WTC11 (cell line): Measurements from ENCODE around the gene NEUROG1. TPM values are rescaled to one million over a fixed set of nuclear protein-coding genes. Genes with fewer than 3 reads are reported as not detected.

Source experiments
- ATAC-seq: fragments of 200-7000 bp; cut with Tn5 transposase; 2 replicates; pipeline ENCODE4 v1.10.0; 2021; ENCODE audit warnings: mild to moderate bottlenecking, moderate library complexity
- CTCF ChIA-PET: fragments of 300-600 bp; sonication (Branson Sonifier 250); formaldehyde crosslinking; loops from one replicate; lab custom pipeline; 2021; ENCODE audit warnings: antibody characterized with exemption; lab: Charles Lee
- POLR2A ChIA-PET: fragments of 350-600 bp; sonication (Branson Sonifier 250); formaldehyde crosslinking; loops from one replicate; lab custom pipeline; 2021; ENCODE audit warnings: antibody characterized with exemption; lab: Charles Lee
- DNase-seq: peaks from one replicate; pipeline ENCODE4 v3.0.0; 2021; ENCODE audit warnings: low spot score
- H3K27ac Mint-ChIP-seq: 2 replicates; pipeline ENCODE4 v1.8.0; 2021; ENCODE audit warnings: mixed read lengths
- H3K27me3 Mint-ChIP-seq: 2 replicates; pipeline ENCODE4 v1.8.0; 2021; ENCODE audit warnings: low read depth, mild to moderate bottlenecking, moderate library complexity, mixed read lengths
- H3K36me3 Mint-ChIP-seq: 2 replicates; pipeline ENCODE4 v1.8.0; 2021; ENCODE audit warnings: mixed read lengths
- H3K4me1 Mint-ChIP-seq: 2 replicates; pipeline ENCODE4 v1.8.0; 2022; ENCODE audit warnings: mixed read lengths
- H3K4me3 Mint-ChIP-seq: 2 replicates; pipeline ENCODE4 v1.8.0; 2021; ENCODE audit warnings: mild to moderate bottlenecking, moderate library complexity, mixed read lengths
- H3K9me3 Mint-ChIP-seq: 2 replicates; pipeline ENCODE4 v1.8.0; 2021; ENCODE audit warnings: mixed read lengths
- CBFB ChIP-seq: sonication (generic); formaldehyde crosslinking; IDR thresholded peaks from 2 replicates; pipeline ENCODE4 v1.8.1; 2022; ENCODE audit warnings: mild to moderate bottlenecking, low read depth, missing genetic modification reagents
- ELF4 ChIP-seq: sonication (generic); formaldehyde crosslinking; IDR thresholded peaks from 2 replicates; pipeline ENCODE4 v1.8.1; 2022; ENCODE audit warnings: low read depth, mild to moderate bottlenecking, moderate library complexity, missing genetic modification reagents
- NFE2L1 ChIP-seq: sonication (generic); formaldehyde crosslinking; IDR thresholded peaks from 2 replicates; pipeline ENCODE4 v1.8.1; 2023; ENCODE audit warnings: missing genetic modification reagents
- SMAD3 ChIP-seq: sonication (generic); formaldehyde crosslinking; IDR thresholded peaks from 2 replicates; pipeline ENCODE4 v1.8.0; 2022; ENCODE audit warnings: missing genetic modification reagents, mild to moderate bottlenecking, borderline replicate concordance
- TP53 ChIP-seq: sonication (generic); formaldehyde crosslinking; IDR thresholded peaks from 2 replicates; pipeline ENCODE4 v1.8.1; 2023; ENCODE audit warnings: mild to moderate bottlenecking, missing genetic modification reagents
- ZNF263 ChIP-seq: sonication (generic); formaldehyde crosslinking; IDR thresholded peaks from 2 replicates; pipeline ENCODE4 v1.8.1; 2022; ENCODE audit warnings: low read depth, mild to moderate bottlenecking, moderate library complexity, missing genetic modification reagents
- ZNF671 ChIP-seq: fragments of 250-450 bp; sonication (Bioruptor Pico); IDR thresholded peaks from 2 replicates; pipeline ENCODE4 v1.8.0; 2021; ENCODE audit warnings: mild to moderate bottlenecking
- total RNA-seq: library from RNA; stranded (reverse); gene quantifications from 3 replicates; pipeline ENCODE4 v1.2.3, GENCODE V29; 2021
- TF ChIP-seq, protein P1 (sequence below): sonication (generic); formaldehyde crosslinking; IDR thresholded peaks from 2 replicates; pipeline ENCODE4 v1.8.0; 2022; ENCODE audit warnings: mild to moderate bottlenecking, missing genetic modification reagents
- TF ChIP-seq, protein P2 (sequence below): fragments of 250-450 bp; sonication (Bioruptor Pico); conservative IDR thresholded peaks from 2 replicates; pipeline ENCODE4 v1.9.0; 2021; ENCODE audit warnings: mild to moderate bottlenecking
- TF ChIP-seq, protein P3 (sequence below): sonication (generic); formaldehyde crosslinking; IDR thresholded peaks from 2 replicates; pipeline ENCODE4 v1.8.0; 2023; ENCODE audit warnings: missing genetic modification reagents
- TF ChIP-seq, protein P4 (sequence below): fragments of 250-450 bp; sonication (Bioruptor Pico); IDR thresholded peaks from 2 replicates; pipeline ENCODE4 v1.8.0; 2021; ENCODE audit warnings: mild to moderate bottlenecking
- TF ChIP-seq, protein P5 (sequence below): sonication (generic); formaldehyde crosslinking; conservative IDR thresholded peaks from 2 replicates; pipeline ENCODE4 v1.8.1; 2022; ENCODE audit warnings: mild to moderate bottlenecking, missing genetic modification reagents
- TF ChIP-seq, protein P6 (sequence below): sonication (generic); formaldehyde crosslinking; IDR thresholded peaks from 2 replicates; pipeline ENCODE4 v1.8.1; 2023; ENCODE audit warnings: mild to moderate bottlenecking, missing genetic modification reagents
- TF ChIP-seq, protein P7 (sequence below): sonication (generic); formaldehyde crosslinking; IDR thresholded peaks from 2 replicates; pipeline ENCODE4 v1.8.0; 2022; ENCODE audit warnings: mild to moderate bottlenecking, missing genetic modification reagents
- TF ChIP-seq, protein P8 (sequence below): sonication (generic); formaldehyde crosslinking; IDR thresholded peaks from 2 replicates; pipeline ENCODE4 v1.8.1; 2023; ENCODE audit warnings: mild to moderate bottlenecking, moderate library complexity, missing genetic modification reagents

Gene NEUROG1
- total RNA-seq, 1 experiment from 2014 or later: 0.13 TPM

DNA sequence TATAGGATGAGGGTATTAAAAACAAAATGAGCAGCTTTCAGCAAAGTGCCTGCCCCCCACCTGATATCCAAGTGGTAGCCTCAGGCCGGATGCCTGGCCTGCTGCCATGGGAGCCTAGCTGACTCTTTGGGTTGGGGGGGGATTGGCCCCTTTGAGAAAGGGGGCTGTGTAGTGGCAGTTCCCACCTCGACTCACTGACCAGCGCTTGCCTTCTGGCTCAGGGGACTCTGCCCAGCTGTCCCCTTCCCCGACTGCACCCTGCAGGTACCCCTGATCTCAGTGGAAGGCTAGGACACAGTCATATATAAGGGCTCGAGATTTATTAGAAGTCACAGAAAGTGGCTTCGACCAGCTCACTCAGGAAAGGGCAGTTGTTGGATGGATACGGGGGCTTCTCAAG, 1.5 kb upstream of the NEUROG1 start (continued):
- TF ChIP-seq, protein P1, sequence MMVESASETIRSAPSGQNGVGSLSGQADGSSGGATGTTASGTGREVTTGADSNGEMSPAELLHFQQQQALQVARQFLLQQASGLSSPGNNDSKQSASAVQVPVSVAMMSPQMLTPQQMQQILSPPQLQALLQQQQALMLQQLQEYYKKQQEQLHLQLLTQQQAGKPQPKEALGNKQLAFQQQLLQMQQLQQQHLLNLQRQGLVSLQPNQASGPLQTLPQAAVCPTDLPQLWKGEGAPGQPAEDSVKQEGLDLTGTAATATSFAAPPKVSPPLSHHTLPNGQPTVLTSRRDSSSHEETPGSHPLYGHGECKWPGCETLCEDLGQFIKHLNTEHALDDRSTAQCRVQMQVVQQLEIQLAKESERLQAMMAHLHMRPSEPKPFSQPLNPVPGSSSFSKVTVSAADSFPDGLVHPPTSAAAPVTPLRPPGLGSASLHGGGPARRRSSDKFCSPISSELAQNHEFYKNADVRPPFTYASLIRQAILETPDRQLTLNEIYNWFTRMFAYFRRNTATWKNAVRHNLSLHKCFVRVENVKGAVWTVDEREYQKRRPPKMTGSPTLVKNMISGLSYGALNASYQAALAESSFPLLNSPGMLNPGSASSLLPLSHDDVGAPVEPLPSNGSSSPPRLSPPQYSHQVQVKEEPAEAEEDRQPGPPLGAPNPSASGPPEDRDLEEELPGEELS (CRISPR knock-in tag): no peak
- TF ChIP-seq, protein P2, sequence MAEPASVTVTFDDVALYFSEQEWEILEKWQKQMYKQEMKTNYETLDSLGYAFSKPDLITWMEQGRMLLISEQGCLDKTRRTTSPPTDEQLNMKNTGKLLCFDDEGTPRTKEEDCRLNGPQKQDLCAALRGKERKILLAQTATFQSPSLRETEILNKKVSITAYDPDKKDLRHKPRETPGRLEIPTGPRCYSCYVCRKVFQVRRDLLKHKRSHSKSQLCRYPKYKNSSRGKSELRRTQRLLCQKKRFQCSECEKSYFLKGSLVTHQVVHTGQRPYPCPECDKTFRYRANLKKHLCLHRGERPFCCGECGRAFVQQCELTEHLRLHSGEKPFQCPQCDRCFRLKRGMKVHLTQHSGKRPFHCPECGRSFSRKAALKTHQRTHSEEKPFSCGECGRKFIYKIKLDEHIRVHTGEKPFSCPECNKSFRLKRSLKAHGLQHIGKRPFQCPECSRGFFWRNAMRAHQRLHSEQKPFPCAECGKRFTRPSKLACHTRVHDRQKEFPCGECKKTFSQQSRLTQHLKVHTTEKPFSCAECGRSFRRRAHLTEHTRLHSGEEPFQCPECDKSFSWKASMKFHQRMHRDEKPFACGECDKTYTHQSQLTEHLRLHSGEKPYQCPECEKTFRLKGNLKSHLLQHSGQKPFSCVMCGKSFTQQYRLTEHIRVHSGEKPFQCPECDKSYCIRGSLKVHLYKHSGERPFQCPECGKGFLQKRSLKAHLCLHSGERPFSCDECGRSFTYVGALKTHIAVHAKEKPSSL (CRISPR knock-in tag): no peak
- TF ChIP-seq ELF4 (CRISPR knock-in tag): no peak
- TF ChIP-seq NFE2L1 (CRISPR knock-in tag): no peak

DNA sequence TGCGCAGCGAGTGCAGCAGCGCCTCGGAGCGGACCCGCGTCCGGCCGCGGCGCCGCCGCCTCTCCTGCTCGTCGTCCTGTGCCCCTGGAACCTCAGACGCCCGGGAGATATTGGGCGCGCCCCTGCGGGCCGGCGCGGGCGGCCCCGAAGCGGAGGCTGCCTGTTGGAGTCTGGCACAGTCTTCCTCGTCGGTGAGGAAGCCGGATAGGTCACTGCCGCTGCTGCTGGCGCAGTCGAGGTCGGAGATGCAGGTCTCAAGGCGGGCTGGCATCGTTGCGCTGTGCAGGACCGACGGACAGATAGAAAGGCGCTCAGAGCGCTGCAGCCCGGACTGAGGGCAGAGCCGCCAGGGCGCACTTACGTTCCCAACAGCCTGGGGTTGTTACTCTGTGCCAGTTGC, 344 bp downstream of the NEUROG1 start:
- CTCF ChIA-PET: interaction anchor here (1.0 to 5.8 kb wide), 9 partner anchors 17 to 74 kb away, joined by 3 to 48 read pairs (median 5); no protein-coding TSS in a partner anchor
- Mint-ChIP-seq H3K9me3 (0 out of 2 replicates have a peak, but pooled peaks cover 4% of the 10 kb centered on the region), H3K27ac (no peak overlapping the region), H3K36me3 (no peaks in the 10 kb centered on the region), H3K4me1 (peaks cover 15% of the 10 kb centered on the region), H3K27me3 (peaks cover 100% of the 10 kb centered on the region), H3K4me3 (peak overlapping the region; percentile 64)
- POLR2A ChIA-PET: interaction anchor here (0.9 kb wide), 1 partner anchor 51 kb away, joined by 3 read pairs; no protein-coding TSS in a partner anchor
- no peak for TF ChIP-seq SMAD3 (CRISPR knock-in tag)
- TF ChIP-seq TP53 (CRISPR knock-in tag): peak; percentile 14
- TF ChIP-seq, protein P3, sequence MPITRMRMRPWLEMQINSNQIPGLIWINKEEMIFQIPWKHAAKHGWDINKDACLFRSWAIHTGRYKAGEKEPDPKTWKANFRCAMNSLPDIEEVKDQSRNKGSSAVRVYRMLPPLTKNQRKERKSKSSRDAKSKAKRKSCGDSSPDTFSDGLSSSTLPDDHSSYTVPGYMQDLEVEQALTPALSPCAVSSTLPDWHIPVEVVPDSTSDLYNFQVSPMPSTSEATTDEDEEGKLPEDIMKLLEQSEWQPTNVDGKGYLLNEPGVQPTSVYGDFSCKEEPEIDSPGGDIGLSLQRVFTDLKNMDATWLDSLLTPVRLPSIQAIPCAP (CRISPR knock-in tag): peak; percentile 40; the same call in 1 of the 2 replicates
- DNase-seq (no peak), ATAC-seq (peak; percentile 30)

DNA sequence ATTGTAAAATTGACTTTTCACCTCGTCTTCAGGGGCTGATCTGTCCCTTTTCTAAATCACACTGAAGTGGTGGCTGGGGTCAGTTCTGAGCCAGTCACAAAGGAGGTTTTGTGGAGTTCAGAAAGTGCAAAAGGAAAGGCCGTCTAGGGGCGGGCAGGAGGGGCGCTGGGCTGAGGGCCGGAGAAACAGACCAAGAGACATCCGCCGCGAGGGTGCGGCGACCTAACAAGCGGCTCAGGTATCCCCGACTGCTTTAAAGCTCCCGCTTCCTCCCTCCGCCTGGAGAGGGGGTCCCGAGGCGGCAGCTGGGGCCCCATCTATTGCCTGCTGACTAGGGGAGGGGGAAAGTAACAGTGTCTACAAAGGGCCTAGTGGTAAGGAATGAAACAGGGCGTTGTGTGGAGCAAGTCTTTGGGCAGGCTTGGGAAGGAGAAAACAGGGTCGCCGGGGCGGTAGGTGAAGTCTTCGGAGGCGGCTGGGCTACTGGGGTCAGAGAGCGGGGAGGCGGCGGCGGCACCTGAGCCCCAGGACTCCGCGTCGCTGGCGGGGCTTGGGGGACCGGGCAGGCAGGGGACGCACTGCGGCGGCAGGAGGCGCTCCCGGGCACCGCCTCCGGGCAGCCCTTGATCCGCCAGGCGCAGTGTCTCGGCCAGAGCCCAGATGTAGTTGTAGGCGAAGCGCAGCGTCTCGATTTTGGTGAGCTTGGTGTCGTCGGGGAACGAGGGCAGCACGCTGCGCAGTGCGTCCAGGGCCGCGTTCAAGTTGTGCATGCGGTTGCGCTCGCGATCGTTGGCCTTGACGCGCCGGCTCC, 950 bp downstream of the NEUROG1 start:
- Mint-ChIP-seq H3K27me3 (peaks cover 100% of the 10 kb centered on the region), H3K9me3 (peaks cover 9% of the 10 kb centered on the region)
- peak; percentile 5; the same call in 1 of the 2 replicates for TF ChIP-seq ZNF263 (CRISPR knock-in tag)
- TF ChIP-seq, protein P4, sequence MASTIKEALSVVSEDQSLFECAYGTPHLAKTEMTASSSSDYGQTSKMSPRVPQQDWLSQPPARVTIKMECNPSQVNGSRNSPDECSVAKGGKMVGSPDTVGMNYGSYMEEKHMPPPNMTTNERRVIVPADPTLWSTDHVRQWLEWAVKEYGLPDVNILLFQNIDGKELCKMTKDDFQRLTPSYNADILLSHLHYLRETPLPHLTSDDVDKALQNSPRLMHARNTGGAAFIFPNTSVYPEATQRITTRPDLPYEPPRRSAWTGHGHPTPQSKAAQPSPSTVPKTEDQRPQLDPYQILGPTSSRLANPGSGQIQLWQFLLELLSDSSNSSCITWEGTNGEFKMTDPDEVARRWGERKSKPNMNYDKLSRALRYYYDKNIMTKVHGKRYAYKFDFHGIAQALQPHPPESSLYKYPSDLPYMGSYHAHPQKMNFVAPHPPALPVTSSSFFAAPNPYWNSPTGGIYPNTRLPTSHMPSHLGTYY (CRISPR knock-in tag): no peak
- no peak for TF ChIP-seq CBFB
- TF ChIP-seq, protein P5, sequence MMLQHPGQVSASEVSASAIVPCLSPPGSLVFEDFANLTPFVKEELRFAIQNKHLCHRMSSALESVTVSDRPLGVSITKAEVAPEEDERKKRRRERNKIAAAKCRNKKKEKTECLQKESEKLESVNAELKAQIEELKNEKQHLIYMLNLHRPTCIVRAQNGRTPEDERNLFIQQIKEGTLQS (CRISPR knock-in tag): no peak
- TF ChIP-seq, protein P6, sequence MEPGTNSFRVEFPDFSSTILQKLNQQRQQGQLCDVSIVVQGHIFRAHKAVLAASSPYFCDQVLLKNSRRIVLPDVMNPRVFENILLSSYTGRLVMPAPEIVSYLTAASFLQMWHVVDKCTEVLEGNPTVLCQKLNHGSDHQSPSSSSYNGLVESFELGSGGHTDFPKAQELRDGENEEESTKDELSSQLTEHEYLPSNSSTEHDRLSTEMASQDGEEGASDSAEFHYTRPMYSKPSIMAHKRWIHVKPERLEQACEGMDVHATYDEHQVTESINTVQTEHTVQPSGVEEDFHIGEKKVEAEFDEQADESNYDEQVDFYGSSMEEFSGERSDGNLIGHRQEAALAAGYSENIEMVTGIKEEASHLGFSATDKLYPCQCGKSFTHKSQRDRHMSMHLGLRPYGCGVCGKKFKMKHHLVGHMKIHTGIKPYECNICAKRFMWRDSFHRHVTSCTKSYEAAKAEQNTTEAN (CRISPR knock-in tag): no peak
- TF ChIP-seq, protein P7, sequence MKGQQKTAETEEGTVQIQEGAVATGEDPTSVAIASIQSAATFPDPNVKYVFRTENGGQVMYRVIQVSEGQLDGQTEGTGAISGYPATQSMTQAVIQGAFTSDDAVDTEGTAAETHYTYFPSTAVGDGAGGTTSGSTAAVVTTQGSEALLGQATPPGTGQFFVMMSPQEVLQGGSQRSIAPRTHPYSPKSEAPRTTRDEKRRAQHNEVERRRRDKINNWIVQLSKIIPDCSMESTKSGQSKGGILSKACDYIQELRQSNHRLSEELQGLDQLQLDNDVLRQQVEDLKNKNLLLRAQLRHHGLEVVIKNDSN (CRISPR knock-in tag): no peak
- TF ChIP-seq ZNF671: no peak
- peak; percentile 27; the same call in 1 of the 2 replicates for TF ChIP-seq TP53 (CRISPR knock-in tag)
- TF ChIP-seq, protein P1 (CRISPR knock-in tag): peak; percentile 64; the same call in 1 of the 2 replicates
- TF ChIP-seq, protein P8, sequence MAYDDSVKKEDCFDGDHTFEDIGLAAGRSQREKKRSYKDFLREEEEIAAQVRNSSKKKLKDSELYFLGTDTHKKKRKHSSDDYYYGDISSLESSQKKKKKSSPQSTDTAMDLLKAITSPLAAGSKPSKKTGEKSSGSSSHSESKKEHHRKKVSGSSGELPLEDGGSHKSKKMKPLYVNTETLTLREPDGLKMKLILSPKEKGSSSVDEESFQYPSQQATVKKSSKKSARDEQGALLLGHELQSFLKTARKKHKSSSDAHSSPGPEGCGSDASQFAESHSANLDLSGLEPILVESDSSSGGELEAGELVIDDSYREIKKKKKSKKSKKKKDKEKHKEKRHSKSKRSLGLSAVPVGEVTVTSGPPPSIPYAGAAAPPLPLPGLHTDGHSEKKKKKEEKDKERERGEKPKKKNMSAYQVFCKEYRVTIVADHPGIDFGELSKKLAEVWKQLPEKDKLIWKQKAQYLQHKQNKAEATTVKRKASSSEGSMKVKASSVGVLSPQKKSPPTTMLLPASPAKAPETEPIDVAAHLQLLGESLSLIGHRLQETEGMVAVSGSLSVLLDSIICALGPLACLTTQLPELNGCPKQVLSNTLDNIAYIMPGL (CRISPR knock-in tag): peak; percentile 78
- TF ChIP-seq, all 79 proteins: peak for 4
- CTCF ChIA-PET: interaction anchor here (0.6 to 5.8 kb wide), 11 partner anchors 16 to 77 kb away, joined by 3 to 48 read pairs (median 5); no protein-coding TSS in a partner anchor
- 0 out of 2 replicates have a peak, but pooled peaks cover 4% of the 10 kb centered on the region for H3K36me3 Mint-ChIP-seq
- no peak overlapping the region for H3K27ac Mint-ChIP-seq
- DNase-seq (peak; percentile 69), ATAC-seq (peak; percentile 71)
- H3K4me1 Mint-ChIP-seq: peaks cover 15% of the 10 kb centered on the region
- H3K4me3 Mint-ChIP-seq: peak overlapping the region; percentile 64
- POLR2A ChIA-PET: interaction anchor here (0.9 kb wide), 1 partner anchor 51 kb away, joined by 3 read pairs; no protein-coding TSS in a partner anchor
